Measurements from ENCODE around the gene WNT16. TPM values are rescaled to one million over a fixed set of nuclear protein-coding genes. Genes with fewer than 3 reads are reported as not detected.

Gene WNT16
- total and polyA plus RNA-seq, 2 experiments from 2014 or later: 0.45 to 0.73 TPM

DNA sequence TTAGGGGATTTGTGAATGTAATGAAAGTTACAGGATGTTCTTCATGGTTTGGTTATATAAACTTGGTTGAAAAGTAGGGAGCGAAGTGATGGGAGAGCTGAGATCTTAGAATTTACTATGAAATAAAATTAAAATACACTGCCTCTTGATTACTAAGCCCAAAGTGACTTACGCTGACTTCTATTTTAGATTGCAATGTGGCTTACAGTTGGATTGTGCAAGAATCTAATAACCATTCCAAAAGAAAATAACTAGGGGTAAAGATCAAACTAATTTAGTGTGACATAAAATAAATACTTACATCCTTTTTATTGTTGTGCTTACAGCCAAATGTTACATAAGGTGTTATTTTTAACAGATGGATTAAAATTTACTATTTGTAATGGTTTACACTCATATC is 15.3 kb downstream of the WNT16 start:
- Histone ChIP-seq H3K27me3 (ENCODE audit: insufficient read depth) (no peaks in the 10 kb centered on the region), H3K79me2 (replicated peaks; ENCODE audit: insufficient read depth) (no peaks in the 10 kb centered on the region), H3F3A (replicated peaks; ENCODE audit: low read depth) (no peaks in the 10 kb centered on the region), H3K27ac (ENCODE audit: low read depth) (no peak overlapping the region), H2AFZ (no peak overlapping the region), H4K20me1 (replicated peaks; ENCODE audit: insufficient read depth) (no peaks in the 10 kb centered on the region), H3K4me3 (no peak overlapping the region), H3K4me1 (ENCODE audit: insufficient read depth) (no peaks in the 10 kb centered on the region), H3K36me3 (ENCODE audit: insufficient read depth) (no peaks in the 10 kb centered on the region; the same call in 1 of the 2 replicates), H3K4me2 (no peak overlapping the region), H3K9me2 (ENCODE audit: insufficient read depth) (no peaks in the 10 kb centered on the region)
- no peaks in the 10 kb centered on the region for H3K9me3 Mint-ChIP-seq
- H3K27me3 Mint-ChIP-seq (ENCODE audit: insufficient read depth, low read depth, poor library complexity): no peaks in the 10 kb centered on the region
- no peak for TF ChIP-seq EZH2phosphoT487 (IDR thresholded peaks at IDR 0.05; ENCODE audit: unreplicated experiment)
- TF ChIP-seq EZH2 (IDR thresholded peaks at IDR 0.05; ENCODE audit: low read depth, unreplicated experiment): no peak
- no peak for TF ChIP-seq NANOG (IDR thresholded peaks at IDR 0.05; ENCODE audit: borderline replicate concordance)
- TF ChIP-seq STAT1 (IDR thresholded peaks at IDR 0.05; ENCODE audit: unreplicated experiment): no peak
- no peak for TF ChIP-seq CREB1 (CRISPR knock-in tag; IDR thresholded peaks at IDR 0.05; ENCODE audit: low read depth)
- TF ChIP-seq CTCF (conservative IDR thresholded peaks at IDR 0.05; ENCODE audit: low read depth in 2 of 2): no peak
- TF ChIP-seq, protein P1, sequence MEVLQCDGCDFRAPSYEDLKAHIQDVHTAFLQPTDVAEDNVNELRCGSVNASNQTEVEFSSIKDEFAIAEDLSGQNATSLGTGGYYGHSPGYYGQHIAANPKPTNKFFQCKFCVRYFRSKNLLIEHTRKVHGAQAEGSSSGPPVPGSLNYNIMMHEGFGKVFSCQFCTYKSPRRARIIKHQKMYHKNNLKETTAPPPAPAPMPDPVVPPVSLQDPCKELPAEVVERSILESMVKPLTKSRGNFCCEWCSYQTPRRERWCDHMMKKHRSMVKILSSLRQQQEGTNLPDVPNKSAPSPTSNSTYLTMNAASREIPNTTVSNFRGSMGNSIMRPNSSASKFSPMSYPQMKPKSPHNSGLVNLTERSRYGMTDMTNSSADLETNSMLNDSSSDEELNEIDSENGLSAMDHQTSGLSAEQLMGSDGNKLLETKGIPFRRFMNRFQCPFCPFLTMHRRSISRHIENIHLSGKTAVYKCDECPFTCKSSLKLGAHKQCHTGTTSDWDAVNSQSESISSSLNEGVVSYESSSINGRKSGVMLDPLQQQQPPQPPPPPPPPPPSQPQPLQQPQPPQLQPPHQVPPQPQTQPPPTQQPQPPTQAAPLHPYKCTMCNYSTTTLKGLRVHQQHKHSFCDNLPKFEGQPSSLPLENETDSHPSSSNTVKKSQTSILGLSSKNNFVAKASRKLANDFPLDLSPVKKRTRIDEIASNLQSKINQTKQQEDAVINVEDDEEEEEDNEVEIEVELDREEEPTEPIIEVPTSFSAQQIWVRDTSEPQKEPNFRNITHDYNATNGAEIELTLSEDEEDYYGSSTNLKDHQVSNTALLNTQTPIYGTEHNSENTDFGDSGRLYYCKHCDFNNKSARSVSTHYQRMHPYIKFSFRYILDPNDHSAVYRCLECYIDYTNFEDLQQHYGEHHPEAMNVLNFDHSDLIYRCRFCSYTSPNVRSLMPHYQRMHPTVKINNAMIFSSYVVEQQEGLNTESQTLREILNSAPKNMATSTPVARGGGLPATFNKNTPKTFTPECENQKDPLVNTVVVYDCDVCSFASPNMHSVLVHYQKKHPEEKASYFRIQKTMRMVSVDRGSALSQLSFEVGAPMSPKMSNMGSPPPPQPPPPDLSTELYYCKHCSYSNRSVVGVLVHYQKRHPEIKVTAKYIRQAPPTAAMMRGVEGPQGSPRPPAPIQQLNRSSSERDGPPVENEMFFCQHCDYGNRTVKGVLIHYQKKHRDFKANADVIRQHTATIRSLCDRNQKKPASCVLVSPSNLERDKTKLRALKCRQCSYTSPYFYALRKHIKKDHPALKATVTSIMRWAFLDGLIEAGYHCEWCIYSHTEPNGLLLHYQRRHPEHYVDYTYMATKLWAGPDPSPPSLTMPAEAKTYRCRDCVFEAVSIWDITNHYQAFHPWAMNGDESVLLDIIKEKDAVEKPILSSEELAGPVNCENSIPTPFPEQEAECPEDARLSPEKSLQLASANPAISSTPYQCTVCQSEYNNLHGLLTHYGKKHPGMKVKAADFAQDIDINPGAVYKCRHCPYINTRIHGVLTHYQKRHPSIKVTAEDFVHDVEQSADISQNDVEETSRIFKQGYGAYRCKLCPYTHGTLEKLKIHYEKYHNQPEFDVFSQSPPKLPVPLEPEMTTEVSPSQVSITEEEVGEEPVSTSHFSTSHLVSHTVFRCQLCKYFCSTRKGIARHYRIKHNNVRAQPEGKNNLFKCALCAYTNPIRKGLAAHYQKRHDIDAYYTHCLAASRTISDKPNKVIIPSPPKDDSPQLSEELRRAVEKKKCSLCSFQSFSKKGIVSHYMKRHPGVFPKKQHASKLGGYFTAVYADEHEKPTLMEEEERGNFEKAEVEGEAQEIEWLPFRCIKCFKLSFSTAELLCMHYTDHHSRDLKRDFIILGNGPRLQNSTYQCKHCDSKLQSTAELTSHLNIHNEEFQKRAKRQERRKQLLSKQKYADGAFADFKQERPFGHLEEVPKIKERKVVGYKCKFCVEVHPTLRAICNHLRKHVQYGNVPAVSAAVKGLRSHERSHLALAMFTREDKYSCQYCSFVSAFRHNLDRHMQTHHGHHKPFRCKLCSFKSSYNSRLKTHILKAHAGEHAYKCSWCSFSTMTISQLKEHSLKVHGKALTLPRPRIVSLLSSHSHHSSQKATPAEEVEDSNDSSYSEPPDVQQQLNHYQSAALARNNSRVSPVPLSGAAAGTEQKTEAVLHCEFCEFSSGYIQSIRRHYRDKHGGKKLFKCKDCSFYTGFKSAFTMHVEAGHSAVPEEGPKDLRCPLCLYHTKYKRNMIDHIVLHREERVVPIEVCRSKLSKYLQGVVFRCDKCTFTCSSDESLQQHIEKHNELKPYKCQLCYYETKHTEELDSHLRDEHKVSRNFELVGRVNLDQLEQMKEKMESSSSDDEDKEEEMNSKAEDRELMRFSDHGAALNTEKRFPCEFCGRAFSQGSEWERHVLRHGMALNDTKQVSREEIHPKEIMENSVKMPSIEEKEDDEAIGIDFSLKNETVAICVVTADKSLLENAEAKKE (CRISPR knock-in tag; IDR thresholded peaks at IDR 0.05): no peak
- TF ChIP-seq REST (IDR thresholded peaks at IDR 0.05; ENCODE audit: unreplicated experiment): no peak
- TF ChIP-seq ZNF331 (CRISPR knock-in tag; IDR thresholded peaks at IDR 0.05; ENCODE audit: low read depth): no peak
- TF ChIP-seq POLR2AphosphoS5 (IDR thresholded peaks at IDR 0.05; ENCODE audit: low read depth): no peak
- no peak for TF ChIP-seq JUNB (IDR thresholded peaks at IDR 0.05; ENCODE audit: unreplicated experiment)
- TF ChIP-seq, protein P2, sequence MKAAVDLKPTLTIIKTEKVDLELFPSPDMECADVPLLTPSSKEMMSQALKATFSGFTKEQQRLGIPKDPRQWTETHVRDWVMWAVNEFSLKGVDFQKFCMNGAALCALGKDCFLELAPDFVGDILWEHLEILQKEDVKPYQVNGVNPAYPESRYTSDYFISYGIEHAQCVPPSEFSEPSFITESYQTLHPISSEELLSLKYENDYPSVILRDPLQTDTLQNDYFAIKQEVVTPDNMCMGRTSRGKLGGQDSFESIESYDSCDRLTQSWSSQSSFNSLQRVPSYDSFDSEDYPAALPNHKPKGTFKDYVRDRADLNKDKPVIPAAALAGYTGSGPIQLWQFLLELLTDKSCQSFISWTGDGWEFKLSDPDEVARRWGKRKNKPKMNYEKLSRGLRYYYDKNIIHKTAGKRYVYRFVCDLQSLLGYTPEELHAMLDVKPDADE (IDR thresholded peaks at IDR 0.05): no peak
- no peak for TF ChIP-seq ZNF114 (CRISPR knock-in tag; IDR thresholded peaks at IDR 0.05)
- H3K4me3 Mint-ChIP-seq: no peak overlapping the region
- ATAC-seq: no peak
- H3K36me3 Mint-ChIP-seq (ENCODE audit: low read depth): peaks cover 7% of the 10 kb centered on the region; the same call in 2 of the 3 replicates
- no peak overlapping the region for H3K27ac Mint-ChIP-seq
- no peaks in the 10 kb centered on the region for H3K4me1 Mint-ChIP-seq
- no peak for DNase-seq (ENCODE audit: low spot score)
